NCI-H1092 treated with DMSO at 0.1 percent for 48 hours (cell line): ENCODE measurements around the gene KCNJ10.
A peak's percentile ranks its signal among the peaks of the same experiment; 100 is the strongest.
"Not testable (repeated sequence)": the region's sequence is repeated elsewhere in the genome, so short reads cannot be mapped to it uniquely, and the experiment has no call there.

Experiments
- DNase-seq: peaks from one replicate; lab custom pipeline; 2025; lab: John Stamatoyannopoulos, UW

The KCNJ10 gene

DNA sequence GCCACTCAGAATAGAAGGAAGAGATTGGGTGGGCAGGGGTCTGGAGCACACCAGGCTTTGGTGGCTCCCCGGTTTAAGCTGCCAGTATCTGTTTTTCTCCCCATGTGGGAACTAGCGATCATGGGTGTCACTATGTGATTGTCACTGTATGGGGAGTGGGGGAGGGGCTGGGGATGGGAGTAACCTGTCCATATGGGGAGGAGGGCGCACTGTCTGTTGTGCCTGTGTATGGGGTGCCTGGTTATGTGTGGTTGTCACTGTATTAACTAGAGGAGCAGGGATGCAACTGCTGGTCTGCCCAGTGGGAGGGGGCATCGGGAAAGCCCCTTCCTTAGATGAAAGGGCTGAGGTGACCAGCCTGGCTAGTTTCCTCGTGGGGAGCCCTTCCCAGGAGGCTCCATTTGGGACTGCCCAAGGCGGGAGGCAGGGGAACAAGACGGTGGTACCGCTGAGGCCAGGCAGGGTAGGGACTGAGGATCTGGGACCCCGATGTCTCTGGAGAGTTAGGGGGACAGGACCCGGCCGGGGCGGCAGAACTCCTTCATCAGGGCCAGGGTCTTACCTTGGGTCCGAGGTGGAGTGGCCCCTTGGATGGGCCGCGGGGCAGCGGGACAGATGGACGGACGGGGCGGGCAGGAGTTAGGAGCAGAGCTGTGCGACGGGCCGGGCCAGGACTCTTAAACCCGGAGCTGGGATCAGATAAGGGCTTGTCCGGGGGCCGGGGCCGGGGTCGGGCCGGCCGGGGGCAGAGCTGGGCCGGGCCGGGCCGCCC is at the start of gene KCNJ10:
KCNJ10 (minus strand) TSS at position 701 of the 772 bp plus-strand sequence. CDS start 27,628 bp downstream, outside the sequence.
- no peak for DNase-seq

DNA sequence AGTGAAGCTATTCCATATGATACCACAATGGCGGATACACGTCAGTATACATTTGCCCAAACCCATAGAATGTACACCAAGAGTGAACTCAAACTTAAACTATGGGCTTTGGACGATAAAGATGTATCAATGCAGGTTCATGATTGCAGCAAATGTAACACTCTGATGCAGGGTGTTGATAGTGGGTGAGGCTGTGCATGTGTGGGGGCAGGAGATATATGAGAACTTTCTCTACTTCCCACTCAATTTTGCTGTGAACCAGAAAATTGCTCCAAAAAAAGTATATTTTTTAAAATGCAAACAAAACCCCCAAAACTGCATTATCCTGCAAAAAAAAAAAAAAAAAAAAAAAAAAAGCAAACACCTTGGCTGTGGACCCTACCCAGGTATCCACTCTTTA is 49.0 kb upstream of the KCNJ10 start:
- DNase-seq: no peak

DNA sequence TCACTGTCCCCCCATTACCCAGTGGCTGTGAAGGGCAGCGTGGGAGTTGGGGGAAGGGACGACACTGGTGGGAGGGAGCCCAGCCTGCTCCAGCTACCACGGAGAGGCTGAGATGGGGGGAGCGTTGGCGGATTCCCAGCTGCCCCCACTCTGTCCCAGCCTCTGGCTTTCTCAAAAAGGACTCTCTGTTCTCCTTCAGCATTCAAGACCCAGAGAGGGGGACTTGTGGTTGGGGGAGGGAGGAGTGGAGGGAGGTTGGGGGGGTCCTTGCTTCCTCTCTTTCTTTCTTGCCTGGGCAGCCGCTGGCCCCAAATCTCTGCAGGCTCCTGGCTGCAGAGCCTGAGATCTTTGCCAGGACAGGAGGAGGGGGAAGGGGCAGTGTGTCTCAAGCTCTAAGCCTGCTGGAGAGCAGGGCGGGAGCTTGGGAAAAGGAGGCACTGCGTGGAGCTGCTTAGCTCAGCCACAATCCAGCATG is 47.8 kb upstream of the KCNJ10 start:
- DNase-seq: no peak

DNA sequence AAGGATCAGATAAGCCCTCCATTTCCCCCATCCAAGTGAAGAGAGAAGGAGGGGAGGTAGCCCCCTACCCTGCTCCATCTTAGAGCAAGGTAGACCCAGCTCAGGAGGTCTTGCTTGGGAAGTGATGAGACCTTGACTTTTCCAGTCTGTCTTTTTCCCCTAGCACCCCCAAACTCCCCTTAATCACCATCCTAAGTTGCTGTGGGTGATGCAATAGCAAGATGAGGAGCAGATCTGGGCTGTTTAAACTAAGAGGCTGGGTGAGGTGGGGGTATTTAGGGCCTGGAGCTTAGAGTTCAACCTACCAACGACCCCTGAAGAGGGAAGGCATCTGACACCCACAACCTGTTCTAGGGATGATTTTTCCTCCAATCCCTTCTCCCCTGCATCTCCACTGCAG is 47.3 kb upstream of the KCNJ10 start:
- DNase-seq: no peak

DNA sequence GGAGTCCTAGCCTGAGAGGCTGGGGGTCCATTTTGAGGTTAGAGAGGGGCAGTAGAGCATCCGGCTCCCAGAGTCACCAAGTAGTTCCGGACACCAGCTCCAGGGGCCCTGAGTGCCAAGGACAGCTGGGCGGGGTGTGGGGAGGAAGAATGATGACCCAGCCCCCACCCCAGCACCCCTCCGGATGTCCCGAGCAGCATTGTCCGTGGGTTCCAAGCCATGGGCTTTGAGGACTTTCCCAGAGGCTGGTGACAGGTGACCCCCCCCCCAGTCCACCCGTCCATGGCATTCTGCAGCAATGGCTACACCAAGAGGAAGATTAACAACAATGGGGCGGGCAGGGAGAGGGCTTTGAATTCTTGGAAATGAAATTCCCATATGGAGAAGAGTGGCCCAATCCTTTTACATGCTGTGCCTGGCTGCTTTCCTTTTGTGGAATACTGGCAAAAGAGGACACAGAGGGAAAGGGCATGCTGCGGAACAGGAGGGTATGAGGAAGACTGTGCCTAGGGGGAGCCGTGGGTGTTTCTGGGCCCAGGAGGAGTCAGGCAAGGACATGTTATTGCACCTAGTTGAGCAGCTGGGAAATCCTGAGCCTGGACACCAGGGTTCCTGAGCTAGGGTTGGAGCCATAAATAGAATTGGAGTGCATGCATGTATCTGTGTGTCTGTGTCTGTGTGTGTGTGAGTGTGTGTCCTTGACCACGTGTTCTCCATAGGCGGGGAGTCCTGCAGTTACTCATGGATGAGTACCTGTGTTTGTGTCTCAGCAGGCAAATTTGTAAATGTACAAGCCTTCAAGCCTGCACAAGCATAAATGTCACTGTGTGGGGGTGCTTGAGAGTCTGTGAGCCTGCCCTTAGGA is 46.6 kb upstream of the KCNJ10 start:
- no peak for DNase-seq

DNA sequence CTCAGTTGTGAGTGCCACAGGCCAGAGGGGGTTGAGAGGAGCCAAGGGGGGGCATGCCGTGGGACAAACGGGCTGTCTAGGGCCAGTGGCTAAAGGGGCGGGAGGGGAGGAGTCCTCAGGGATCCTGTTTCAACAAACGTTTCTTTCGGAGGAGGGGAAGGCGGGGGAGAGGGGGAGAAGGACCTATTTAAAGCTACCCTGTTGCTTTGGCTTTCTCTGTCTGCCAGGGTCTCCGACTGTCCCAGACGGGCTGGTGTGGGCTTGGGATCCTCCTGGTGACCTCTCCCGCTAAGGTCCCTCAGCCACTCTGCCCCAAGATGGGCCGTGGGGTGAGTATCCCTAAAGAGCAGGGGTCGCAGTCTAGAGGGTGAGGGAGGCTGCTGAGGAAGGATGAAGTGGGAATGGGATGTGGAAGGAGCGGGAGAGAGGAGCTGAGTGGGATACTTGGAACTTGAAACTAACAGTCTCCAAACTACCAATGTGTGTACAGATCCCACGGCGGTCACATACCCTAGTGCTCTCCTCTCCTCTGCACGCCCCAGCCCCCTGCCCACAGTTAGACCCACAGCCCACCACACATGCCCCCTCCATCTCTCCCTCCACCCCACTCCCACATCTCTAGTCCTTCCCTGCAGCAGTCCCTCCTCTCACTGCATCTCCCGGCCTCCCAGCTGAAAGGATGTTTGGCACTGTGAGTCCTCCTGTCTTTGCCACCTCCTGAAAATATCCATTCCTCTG is 45.8 kb upstream of the KCNJ10 start, which contains the start of gene ATP1A2:
ATP1A2 (plus strand) TSS at position 215 of the 738 bp plus-strand sequence; CDS start at position 318, 103 bp downstream.
- DNase-seq: no peak

DNA sequence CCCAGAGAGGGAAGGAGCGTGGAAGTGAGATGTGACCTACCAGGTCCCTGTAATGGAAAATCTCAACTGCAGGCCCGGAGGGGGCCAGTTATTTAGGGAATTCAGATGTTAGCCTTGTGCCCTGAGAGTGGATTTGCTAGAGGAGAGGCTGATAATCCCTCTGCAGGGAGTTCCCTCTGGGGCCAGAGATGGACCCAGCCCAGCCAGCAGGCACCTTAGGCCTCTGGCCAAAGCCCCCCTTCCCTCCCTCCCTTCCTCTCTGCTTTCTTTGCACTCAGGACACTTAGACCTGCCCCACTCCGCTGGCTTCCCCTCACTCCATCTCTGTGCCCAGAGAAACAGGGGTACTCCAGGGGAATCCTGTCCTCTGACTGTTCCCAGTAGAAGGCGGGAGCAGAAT is 44.1 kb upstream of the KCNJ10 start:
- DNase-seq: no peak

DNA sequence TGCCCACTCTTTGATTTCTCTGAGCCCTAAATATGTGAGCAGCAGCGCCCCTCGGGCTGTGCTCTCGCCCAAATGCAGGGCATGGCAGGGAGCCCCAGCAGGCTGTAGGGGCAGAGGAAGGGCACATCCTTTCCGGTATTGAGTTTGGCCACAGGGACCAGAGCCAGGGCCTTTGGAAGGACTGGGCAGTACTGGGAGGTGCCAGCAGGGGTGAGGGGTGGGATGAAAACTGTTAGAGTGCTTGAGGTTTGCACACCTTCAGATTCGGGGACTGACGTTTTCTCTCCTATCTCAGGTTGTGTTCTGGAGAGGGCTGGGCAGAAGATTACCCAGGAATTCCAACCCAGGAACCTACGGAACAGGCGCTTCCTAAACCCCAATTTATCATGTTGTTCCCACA is 43.4 kb upstream of the KCNJ10 start:
- DNase-seq: no peak

DNA sequence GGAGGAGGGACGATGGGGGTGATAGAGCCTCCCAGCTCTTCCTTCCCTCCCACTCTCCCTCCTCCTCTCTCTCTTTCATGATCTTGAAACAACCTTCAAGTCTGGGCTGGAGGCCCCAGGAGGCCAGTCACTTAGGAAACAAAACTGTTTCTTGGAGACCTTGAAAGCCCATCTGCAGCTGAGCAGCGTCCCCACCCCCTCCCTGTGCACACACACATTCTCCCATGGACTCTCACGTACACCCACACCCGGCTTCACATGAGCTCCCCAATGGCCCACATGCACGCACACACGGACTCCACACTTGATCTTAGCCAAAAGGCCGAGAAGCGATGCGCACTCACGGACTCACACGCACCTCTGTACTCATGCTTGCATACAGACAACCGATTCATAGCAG is 42.4 kb upstream of the KCNJ10 start:
- no peak for DNase-seq

DNA sequence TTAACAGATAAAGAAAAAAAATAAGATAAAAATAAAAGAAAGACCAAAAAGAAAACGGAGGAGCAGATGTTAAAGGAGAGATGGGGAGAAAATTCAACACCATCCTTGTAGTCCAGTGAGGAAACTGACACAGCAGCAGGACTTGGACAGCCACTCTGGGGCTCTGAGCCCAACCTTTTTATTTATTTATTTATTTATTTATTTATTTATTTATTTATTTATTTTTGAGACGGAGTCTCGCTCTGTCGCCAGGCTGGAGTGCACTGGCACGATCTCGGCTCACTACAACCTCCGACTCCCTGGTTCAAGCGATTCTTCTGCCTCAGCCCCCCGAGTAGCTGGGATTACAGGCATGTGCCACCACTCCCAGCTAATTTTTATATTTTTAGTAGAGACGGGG is 41.5 kb upstream of the KCNJ10 start:
- DNase-seq: not testable (repeated sequence)

DNA sequence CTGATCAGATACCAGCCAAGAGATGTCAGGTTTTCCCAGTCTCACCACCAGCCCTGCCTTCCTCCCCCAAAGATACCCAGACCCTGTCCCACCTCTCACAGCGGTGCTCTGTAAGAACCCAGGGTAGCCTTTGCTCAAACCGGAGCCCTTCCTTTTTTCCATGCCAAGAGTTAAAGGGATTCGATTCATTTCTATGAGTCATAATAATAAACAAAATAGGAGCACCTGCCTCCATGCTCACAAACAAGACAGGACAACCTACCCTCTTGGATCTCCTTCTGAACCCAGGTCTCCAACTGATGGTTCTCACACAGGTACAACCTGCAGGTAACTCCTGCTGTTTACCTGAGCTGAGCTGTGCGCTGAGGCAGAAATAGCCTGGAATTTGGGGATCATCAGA is 39.7 kb upstream of the KCNJ10 start:
- no peak for DNase-seq

DNA sequence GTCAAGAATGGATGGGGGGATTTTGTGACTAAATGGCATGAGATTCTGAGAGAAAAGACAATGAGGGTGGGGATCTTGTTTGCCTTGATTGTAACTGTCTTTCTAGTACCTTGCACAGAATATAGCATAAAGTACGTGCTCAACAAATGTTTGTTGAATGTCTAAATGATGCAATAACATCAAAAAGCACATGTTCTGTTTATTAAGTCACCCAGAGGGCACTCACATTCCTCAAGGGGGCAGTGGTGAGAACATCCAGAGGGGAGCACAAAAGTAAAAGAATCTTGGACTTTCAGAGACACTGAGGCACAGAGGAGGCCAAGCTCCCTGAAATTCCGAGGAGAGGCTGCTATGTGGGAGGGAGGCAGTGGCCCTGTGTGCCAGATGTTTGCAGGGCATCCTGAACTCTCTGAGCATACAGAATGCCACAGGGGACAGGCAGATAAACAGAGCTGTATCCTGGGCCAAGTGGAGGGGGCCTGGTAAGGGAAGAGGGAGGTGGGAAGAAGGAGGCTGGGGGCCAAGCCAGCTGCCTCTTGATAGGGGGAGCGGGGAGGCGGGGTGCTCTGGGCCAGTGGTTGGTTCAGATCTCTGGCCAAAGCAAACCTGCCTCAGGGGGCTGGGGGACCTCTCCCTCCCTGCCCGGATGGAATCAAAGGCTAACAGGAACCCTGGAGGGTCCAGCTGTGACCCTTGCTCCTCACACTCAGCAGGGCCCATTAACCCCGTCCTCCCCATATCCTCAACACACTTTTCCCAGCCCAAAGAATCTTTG is 39.1 kb upstream of the KCNJ10 start:
- no peak for DNase-seq

DNA sequence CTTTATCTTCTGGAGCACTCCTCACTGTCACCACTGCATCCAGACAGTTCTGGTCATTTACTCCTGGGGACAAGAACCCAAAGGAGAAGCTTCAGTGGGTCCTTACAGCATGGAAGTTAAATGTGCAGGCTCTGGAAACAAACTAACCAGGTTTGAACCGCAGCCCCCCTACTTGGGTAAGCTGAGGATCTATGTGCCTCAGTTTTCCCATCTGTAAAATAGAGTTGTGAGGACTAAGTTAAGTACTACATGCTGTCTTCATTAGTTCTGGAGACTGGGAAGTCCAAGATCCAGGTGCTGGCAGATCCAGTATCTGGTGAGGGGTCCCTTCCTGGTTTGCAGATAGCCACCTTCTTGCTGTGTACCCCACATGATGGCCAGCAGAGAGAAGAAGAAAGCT is 37.6 kb upstream of the KCNJ10 start:
- DNase-seq: no peak

DNA sequence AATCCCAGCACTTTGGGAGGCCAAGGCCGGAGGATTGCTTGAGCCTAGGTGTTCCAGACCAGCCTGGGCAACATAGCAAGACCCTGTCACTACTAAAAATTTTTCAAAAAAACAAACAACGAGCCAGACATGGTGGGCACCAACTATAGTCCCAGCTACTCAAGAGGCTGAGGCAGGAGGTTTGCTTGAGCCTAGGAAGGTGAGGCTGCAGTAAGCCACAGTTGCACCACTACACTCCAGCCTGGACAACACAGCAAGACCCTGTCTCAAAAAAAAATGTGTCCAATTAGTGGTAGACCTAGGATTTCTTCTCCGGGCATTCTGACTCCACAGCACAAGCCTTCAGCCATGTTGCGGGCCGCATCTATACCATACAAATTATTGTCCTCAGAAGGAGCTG is 35.2 kb upstream of the KCNJ10 start:
- DNase-seq: no peak

DNA sequence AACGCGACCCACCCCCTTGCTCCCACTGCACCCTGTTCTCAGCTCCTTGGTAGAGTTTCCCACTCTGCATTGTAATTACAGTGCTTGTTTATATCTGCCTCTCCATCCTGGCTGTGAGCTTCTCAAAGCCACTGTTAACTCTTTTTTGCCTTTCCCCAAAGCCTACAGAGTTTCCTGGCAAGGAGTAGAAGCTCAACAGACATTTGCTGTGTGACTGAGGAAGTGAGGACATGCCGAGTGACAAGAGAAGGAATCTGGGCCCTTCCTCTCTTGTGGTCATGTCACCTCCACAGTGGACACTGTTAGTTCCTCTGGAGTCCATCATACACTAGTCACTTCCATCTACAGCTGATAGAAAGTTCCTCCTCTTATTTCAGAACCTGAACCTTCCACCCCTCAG is 34.5 kb upstream of the KCNJ10 start:
- no peak for DNase-seq

DNA sequence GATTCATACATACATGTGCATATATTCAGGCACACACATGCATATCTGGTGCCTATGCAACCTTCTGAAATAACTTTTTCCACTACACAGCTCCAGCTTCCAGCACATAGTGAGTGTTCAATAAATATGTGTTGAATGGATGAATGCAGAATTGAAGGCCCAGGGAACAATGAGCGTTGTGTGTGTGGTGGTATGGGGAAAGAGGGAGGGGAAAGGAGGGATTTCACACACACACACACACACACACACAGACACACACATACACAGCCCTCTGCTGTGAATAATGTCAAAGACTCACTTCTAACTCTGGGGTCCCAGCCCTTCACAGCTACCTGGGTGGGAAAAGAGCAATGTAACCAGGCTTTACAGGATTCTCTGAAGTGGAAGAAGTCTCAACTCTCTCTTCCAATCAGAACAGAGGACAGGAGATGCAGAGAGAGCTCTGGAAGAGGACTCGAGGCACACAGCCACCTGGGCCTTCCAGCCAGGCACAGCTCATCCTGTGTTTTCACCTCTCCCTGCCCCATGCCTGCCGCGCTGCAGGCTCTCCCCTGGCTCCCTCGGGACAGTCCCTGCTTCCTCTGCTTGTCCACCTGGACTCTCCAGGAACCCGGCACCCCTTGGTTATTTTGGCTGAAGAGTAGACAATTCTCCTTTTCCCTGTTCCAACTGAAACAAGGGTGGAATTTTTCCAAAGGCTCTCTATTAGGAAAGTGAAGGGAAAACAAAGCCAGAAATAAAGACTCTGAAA is 33.9 kb upstream of the KCNJ10 start:
- DNase-seq: no peak

DNA sequence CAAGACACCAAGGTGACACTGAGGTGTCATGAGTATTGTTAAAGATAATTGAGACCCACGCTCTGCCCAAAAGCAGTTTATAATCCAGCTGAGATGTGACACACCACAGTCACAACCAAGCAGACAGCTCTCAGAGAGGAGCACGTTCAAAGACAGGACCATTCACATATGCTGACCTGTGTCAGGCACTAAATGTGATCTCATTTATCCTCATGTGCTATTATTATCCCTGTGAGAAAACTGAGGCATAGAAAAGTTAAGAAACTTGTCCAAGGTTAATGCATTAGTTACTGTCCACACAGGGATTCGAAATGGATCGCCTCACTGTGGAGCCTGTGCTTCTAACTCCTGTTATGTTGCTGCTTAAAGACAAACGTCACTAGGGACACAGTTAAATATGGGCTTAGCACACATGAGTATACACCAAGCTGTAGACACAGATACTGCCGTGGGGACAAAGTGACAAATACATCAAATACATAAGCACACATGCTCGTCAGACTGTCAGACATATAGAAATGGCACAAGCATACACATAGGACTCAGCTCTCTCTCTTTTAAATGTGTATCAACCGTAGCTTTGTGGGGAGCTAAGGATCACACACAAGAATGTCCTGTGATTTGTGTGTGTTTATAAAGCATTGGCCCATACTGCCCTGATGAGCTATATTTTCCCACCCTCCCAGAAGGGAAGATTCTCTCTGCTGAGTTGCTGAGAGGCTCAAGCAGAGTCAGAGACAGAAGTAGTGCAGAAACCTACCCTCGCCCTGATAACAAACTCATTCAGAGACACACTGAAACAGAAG is 32.0 kb upstream of the KCNJ10 start:
- DNase-seq: no peak

DNA sequence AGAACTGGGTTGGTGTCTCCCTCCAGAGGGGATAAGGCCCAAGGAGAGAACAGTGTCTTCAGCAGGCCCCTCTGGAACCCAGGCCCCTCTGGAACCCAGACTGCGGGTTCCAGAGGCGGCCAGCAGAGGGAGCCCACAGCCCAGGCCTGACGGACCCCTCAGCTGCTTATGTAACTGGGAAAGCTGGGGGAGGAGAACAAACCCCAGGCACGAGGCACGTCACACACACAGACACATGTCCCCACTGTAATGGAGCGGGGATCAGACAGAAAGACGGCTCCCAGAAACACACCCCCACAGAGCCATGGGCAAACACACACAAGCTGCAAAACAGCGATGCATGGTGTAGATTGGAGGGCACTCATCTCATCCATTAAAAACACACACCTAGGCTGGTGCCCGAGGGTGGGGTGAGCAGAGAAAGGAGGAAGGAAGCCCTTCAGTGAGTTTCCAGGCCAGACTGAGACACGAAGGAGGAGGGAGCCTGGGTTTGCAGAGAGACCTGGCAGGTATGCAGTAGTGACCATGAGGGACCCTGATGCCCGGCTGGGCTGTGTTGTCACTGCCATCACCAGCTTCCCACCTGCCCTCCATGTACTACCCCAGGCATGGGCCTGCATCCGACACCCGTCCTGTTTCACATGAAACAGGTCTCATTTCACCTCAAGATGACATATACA is 31.2 kb upstream of the KCNJ10 start:
- DNase-seq: peak; percentile 80

DNA sequence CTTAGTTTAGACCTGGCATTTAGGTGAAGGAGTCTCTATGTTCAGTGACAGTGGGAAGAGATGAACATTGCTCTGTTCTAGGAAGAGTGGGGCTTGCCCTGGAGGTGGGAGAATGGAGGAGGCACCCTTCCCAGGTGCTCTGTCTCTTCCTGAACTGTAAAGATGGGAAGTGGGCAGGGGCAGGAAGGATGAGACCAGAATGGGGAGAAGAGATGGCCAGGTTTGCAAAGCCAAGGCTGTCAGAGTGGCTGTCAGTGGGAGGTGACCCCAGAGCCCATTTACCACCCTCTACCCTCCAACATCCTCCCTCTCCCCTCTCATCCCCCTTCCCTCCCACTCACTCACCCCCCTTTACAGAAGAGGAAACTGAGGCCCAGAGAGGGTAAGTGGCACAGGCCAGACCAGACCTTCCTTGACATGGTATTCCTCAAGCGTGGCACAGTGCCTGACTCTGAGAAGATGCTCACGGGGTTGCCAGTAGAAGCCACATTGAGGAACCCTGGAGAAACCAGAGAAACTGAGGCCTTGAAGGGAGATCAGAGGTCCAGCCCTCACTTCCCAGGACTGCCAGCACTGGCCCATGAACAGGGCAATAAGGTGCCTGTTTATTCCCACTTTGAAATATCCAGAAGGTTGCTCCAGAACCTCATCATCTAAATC is 29.9 kb upstream of the KCNJ10 start:
- DNase-seq: no peak
